HG02973 (cell line): ENCODE measurements around the gene CRYGC.

Source experiments
- ATAC-seq: cut with Tn5 transposase; IDR thresholded peaks from one replicate; pipeline ENCODE4 v1.9.1; 2021; ENCODE audit warnings: moderate library complexity; ENCODE audit not compliant: unreplicated experiment

Gene CRYGC

GRCh38 chr2:208129744-208130711, at the start of gene CRYGC:
CRYGC (minus strand) TSS chr2:208129828; CDS start chr2:208129792, 36 bp downstream.
- ATAC-seq: no peak

- ATAC-seq: no peak
Observed at GRCh38 chr2:208179028-208179609, 49.5 kb upstream of the CRYGC start.

GRCh38 chr2:208175840-208176153, 46.2 kb upstream of the CRYGC start:
- ATAC-seq: no peak

GRCh38 chr2:208175069-208175839, 45.6 kb upstream of the CRYGC start:
- ATAC-seq: peak; percentile 97

DNA sequence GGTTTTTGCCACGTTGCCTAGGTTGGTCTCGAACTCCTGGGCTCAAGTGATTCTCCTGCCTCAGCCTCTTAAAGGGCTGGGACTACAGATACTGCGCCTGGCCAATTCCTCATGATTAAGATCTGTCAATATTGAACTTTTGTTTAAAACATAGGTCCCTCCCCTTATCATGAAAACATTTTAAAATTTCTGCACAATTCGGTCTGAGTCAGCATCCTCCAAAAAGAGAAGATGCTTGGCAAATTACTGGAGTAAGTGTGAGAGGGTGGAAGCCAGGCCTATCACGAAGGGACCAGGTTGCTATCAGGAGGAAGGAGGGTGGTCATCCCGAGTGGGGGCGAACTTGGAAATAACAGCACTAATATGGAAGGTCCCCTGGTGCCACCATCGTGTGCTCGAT, 44.5 kb upstream of the CRYGC start:
- ATAC-seq: no peak

DNA sequence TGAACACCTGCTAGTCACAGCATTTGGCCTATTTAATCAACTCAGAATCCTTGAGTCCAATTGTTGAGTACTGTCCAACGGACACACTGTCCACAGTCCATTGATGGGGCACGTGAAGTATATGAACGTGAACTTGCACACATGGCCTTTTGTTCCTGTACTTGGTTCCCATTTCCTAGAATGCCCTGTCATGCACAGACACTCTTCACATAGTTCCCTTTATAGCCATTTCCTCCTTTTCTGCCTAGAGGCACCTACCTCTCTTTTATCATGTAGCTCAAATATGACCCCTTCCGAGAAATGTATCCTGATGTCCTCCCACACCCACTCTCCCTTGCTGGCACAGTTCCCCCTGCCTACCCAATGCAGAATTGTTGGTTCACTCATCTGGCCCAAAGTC, 42.5 kb upstream of the CRYGC start:
- no peak for ATAC-seq

- ATAC-seq: no peak
Observed at GRCh38 chr2:208164951-208165755, 35.5 kb upstream of the CRYGC start.

- no peak for ATAC-seq
Observed at GRCh38 chr2:208163489-208163888, 33.9 kb upstream of the CRYGC start, which contains the start of gene CRYGA. CRYGA (minus strand) TSS chr2:208163589; CDS start chr2:208163556, 33 bp downstream.

GRCh38 chr2:208156439-208156838, 26.8 kb upstream of the CRYGC start:
- ATAC-seq: no peak

DNA sequence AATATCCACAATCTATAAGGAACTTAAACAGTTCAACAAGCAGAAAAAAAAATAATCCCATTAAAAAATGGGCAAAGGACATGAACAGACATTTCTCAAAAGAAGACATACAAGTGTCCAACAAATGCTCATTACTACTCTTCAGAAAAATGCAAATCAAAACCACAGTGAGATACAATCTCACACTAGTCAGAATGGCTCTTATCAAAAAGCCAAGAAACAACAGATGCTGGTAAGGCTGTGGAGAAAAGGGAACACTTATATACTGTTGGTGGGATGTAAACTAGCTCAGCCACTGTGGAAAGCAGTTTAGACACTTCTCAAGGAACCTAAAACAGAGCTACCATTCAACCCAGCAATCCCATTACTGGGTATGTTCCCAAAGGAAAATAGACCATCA, 23.5 kb upstream of the CRYGC start:
- no peak for ATAC-seq

DNA sequence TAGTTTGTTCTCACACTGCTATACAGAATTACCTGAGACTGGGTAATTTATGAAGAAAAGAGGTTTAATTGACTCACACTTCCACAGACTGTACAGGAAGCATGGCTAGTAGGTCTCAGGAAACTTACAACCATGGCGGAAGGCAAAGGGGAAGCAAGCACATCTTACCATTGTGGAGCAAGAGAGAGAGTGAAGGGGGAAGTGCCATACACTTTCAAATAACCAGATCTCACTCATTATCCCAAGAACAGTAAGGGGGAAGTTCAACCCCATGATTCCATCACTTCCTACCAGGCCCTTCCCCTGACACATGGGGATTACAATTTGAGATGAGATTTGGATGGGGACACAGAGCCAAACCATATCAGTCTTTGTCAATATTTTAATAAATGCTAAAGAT, 21.3 kb upstream of the CRYGC start:
- ATAC-seq: no peak

DNA sequence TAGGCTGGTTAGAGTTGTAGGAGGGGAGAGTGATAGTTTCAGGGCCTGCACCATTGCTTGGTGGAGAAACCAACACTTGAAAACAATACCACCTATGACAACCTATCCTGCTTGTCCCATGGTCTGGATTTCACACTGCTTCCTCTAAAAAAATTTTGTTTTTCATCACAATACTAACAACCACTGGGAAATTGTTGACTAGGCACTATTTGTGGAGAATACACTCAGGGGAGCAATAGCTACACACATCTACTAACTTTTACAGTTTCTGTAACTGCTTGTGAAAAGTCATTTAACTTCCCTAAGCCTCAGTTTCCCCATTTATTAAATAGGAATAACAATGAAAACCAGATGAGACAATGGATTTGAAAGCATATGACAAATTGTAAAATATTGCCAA, 20.5 kb upstream of the CRYGC start:
- no peak for ATAC-seq

DNA sequence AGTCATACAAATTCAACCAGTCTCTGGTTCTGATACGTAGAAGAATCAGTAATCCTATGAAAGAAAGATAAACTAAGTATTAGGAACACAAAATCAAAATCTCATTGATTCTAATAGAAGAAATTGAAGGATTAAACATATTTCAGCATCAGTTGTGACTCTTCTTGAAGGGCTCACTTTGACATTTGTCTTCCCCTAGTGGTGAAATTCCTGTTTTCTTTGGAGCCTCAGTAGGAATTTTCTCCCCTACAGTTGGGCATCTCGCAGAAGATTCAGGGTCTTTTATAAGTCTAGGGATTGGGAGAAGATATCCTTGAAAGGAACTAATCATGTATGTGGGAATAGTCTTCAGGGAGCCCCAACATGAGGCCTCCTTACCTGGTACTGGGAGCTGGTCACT, 19.2 kb upstream of the CRYGC start:
- ATAC-seq: no peak

DNA sequence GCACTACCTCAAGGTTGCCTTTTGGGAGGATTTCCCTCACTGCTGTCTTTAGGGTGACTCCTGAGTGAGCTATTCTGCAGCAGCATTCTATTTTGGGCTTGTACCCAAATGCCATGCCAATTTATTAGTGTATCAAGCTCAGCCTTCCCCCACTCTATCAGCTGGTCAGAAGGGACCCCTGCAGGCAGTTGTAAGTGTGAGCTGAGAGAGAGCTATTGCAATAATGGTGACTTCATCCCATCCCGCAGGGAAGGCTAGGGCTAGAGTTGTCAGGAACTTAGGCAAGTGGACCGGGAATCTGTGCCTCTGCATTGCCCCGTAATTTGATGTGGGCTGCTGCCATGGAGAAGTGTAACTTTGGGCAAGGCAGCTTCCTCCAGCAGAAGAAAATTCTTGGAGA, 18.1 kb upstream of the CRYGC start:
- no peak for ATAC-seq

DNA sequence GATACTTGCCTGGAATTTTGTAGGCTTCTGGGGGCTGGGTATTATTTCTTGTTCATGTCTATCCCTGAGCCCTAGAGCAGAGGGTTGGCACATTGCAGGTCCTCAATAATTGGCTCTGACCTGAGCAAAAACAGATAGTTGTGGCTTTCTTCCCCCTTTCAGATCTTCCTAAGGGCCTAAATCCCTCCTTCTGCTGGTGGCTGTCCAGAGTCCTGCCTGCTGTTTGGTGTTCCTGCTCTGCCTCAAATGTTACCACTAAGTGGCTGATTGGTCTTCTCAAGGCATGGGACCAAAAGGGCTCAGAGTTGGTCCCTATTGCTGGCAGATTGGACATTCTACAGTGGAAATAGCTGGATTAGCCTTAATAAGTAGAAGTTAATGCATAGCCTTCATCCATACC, 17.4 kb upstream of the CRYGC start:
- no peak for ATAC-seq

- ATAC-seq: no peak
Observed at GRCh38 chr2:208146006-208146405, 16.4 kb upstream of the CRYGC start, which contains the start of gene CRYGB. CRYGB (minus strand) TSS chr2:208146158; CDS start chr2:208146120, 38 bp downstream.

- no peak for ATAC-seq
Observed at GRCh38 chr2:208142925-208143799, 13.5 kb upstream of the CRYGC start.

- no peak for ATAC-seq
Observed at GRCh38 chr2:208142240-208142924, 12.8 kb upstream of the CRYGC start.

- ATAC-seq: no peak
Observed at GRCh38 chr2:208139447-208139846, 9.8 kb upstream of the CRYGC start.
